IMR-90 (cell line): ENCODE measurements around the gene SYT2. TPM values are rescaled to one million over a fixed set of nuclear protein-coding genes. Genes with fewer than 3 reads are reported as not detected.

Source experiments
- ATAC-seq: fragments of 200-7000 bp; cut with Tn5 transposase; 2 replicates; pipeline ENCODE4 v1.9.1; 2020; ENCODE audit warnings: low read depth, mild to moderate bottlenecking, moderate library complexity
- BruUV-seq: library from RNA; stranded (reverse); fragments of 400-500 nt; replicated peaks from 2 replicates; lab custom pipeline; 2021; lab: Mats Ljungman, UMichigan
- CTCF ChIA-PET: fragments of 300-600 bp; formaldehyde crosslinking; extraction: SDS; loops from one replicate; lab custom pipeline; 2021; ENCODE audit warnings: antibody characterized with exemption; lab: Yijun Ruan, JAX
- POLR2A ChIA-PET: fragments of 300-600 bp; sonication (Branson Sonifier 250); formaldehyde crosslinking; loops from one replicate; lab custom pipeline; 2022; ENCODE audit warnings: antibody characterized with exemption; ENCODE audit not compliant: unreplicated experiment; lab: Charles Lee
- DNase-seq: peaks from one replicate; pipeline ENCODE4 v3.0.0; 2013
- H2AFZ ChIP-seq: replicated peaks from 2 replicates; pipeline ENCODE3; 2013; ENCODE audit warnings: low read length, mild to moderate bottlenecking; ENCODE audit not compliant: poor library complexity
- H2AK5ac ChIP-seq: 2 replicates; pipeline ENCODE4 v1.6.1; 2013; ENCODE audit warnings: low read depth, low read length, inconsistent platforms
- H2AK9ac ChIP-seq: replicated peaks from 2 replicates; pipeline ENCODE3; 2013; ENCODE audit warnings: mild to moderate bottlenecking, low read depth, low read length, moderate library complexity; ENCODE audit not compliant: poor library complexity
- H2BK120ac ChIP-seq: 2 replicates; pipeline ENCODE4 v1.6.1; 2013; ENCODE audit warnings: low read depth, low read length, inconsistent platforms
- H2BK15ac ChIP-seq: 3 replicates; pipeline ENCODE4 v1.6.1; 2013; ENCODE audit warnings: low read depth, low read length, inconsistent platforms
- H2BK20ac ChIP-seq: 2 replicates; pipeline ENCODE4 v1.6.1; 2013; ENCODE audit warnings: low read depth, mild to moderate bottlenecking, inconsistent platforms, low read length, moderate library complexity
- H2BK5ac ChIP-seq: 2 replicates; pipeline ENCODE4 v1.6.1; 2013; ENCODE audit warnings: mild to moderate bottlenecking, low read depth, low read length, inconsistent platforms; ENCODE audit not compliant: poor library complexity, severe bottlenecking
- H3K14ac ChIP-seq: replicated peaks from 2 replicates; pipeline ENCODE4 v1.6.1; 2013; ENCODE audit warnings: low read depth, low read length, inconsistent platforms
- H3K18ac ChIP-seq: 2 replicates; pipeline ENCODE4 v1.6.1; 2013; ENCODE audit warnings: low read depth, low read length, control low read depth
- H3K23ac ChIP-seq: 2 replicates; pipeline ENCODE4 v1.6.1; 2013; ENCODE audit warnings: low read depth, low read length, inconsistent platforms
- H3K27ac ChIP-seq: 2 replicates; pipeline ENCODE4 v1.5.1; 2013; ENCODE audit warnings: mild to moderate bottlenecking, control low read depth, low read length; ENCODE audit not compliant: insufficient read depth
- H3K27me3 ChIP-seq: 2 replicates; pipeline ENCODE4 v1.6.1; 2013; ENCODE audit warnings: low read length; ENCODE audit not compliant: control insufficient read depth, insufficient read depth
- H3K36me3 ChIP-seq: 2 replicates; pipeline ENCODE4 v1.6.1; 2013; ENCODE audit warnings: low read length, mixed read lengths; ENCODE audit not compliant: control insufficient read depth, insufficient read depth
- H3K4ac ChIP-seq: 2 replicates; pipeline ENCODE4 v1.6.1; 2013; ENCODE audit warnings: low read depth, low read length, inconsistent platforms
- H3K4me1 ChIP-seq: 2 replicates; pipeline ENCODE4 v1.6.1; 2013; ENCODE audit warnings: low read length, mixed read lengths; ENCODE audit not compliant: control insufficient read depth, insufficient read depth
- H3K4me2 ChIP-seq: 2 replicates; pipeline ENCODE4 v1.6.1; 2013; ENCODE audit warnings: low read depth, mild to moderate bottlenecking, control low read depth, low read length, moderate library complexity
- H3K4me3 ChIP-seq: 2 replicates; pipeline ENCODE4 v1.5.1; 2013; ENCODE audit warnings: low read depth, mild to moderate bottlenecking, control low read depth, low read length, moderate library complexity; ENCODE audit not compliant: insufficient read depth
- H3K56ac ChIP-seq: 2 replicates; pipeline ENCODE4 v1.6.1; 2013; ENCODE audit warnings: low read length, inconsistent platforms; ENCODE audit not compliant: insufficient read depth; ENCODE audit errors: extremely low read depth
- H3K79me1 ChIP-seq, 2 experiments: 2 replicates each; pipeline ENCODE4 v1.6.1; 2013; ENCODE audit warnings: low read length in 2 of 2, inconsistent platforms in 1 of 2, low read depth in 1 of 2
- H3K9ac ChIP-seq: 2 replicates; pipeline ENCODE4 v1.6.1; 2013; ENCODE audit warnings: low read depth, low read length, control low read depth
- H3K9me1 ChIP-seq: 2 replicates; pipeline ENCODE4 v1.6.1; 2013; ENCODE audit warnings: low read length, inconsistent platforms; ENCODE audit not compliant: insufficient read depth
- H3K9me3 ChIP-seq: 2 replicates; pipeline ENCODE4 v1.6.1; 2013; ENCODE audit warnings: low read length; ENCODE audit not compliant: control insufficient read depth, insufficient read depth
- H4K20me1 ChIP-seq: 2 replicates; pipeline ENCODE4 v1.6.1; 2013; ENCODE audit warnings: low read length, inconsistent platforms; ENCODE audit not compliant: insufficient read depth
- H4K5ac ChIP-seq: 2 replicates; pipeline ENCODE4 v1.6.1; 2013; ENCODE audit warnings: mild to moderate bottlenecking, low read depth, low read length, control low read depth
- H4K8ac ChIP-seq, 2 experiments: 2 replicates each; pipeline ENCODE4 v1.6.1; 2013; ENCODE audit warnings: low read depth in 2 of 2, low read length in 2 of 2, control low read depth in 1 of 2, inconsistent platforms in 1 of 2
- H4K91ac ChIP-seq: 2 replicates; pipeline ENCODE4 v1.6.1; 2013; ENCODE audit warnings: low read depth, low read length, inconsistent platforms; ENCODE audit not compliant: insufficient read depth
- BHLHE40 ChIP-seq: fragments of 150-350 bp; IDR thresholded peaks from 2 replicates; pipeline ENCODE4 v1.6.1; 2016; ENCODE audit warnings: mild to moderate bottlenecking, low read depth, low read length
- CEBPB ChIP-seq: IDR thresholded peaks from 2 replicates; pipeline ENCODE4 v1.6.1; 2012; ENCODE audit warnings: low read depth, low read length, improper control_type of control experiment
- FOS ChIP-seq: fragments of 150-350 bp; IDR thresholded peaks from 2 replicates; pipeline ENCODE4 v1.6.1; 2016; ENCODE audit warnings: low read depth, low read length
- MAFK ChIP-seq: IDR thresholded peaks from 2 replicates; pipeline ENCODE4 v1.6.1; 2012; ENCODE audit warnings: low read depth, low read length, improper control_type of control experiment
- MXI1 ChIP-seq: IDR thresholded peaks from 2 replicates; pipeline ENCODE4 v1.6.1; 2012; ENCODE audit warnings: low read depth, mild to moderate bottlenecking, low read length, moderate library complexity, borderline replicate concordance
- NFE2L2 ChIP-seq: fragments of 150-350 bp; IDR thresholded peaks from 2 replicates; pipeline ENCODE4 v1.6.1; 2016; ENCODE audit warnings: low read depth, mild to moderate bottlenecking, low read length
- WGBS, 2 experiments: methylation state at CpG; one replicate each; pipeline versions ENCODE4 v1.1.5 to v1.1.7; 2013; ENCODE audit warnings: missing lambda C conversion rate in 2 of 2; ENCODE audit not compliant: insufficient read length in 1 of 2; ENCODE audit errors: extremely low coverage in 2 of 2; 5-methylcytosine and 5-hydroxymethylcytosine counted together
- dilution Hi-C: fragments of 300-500 bp; cut with HindIII; formaldehyde crosslinking; loops from one replicate; pipeline ENCODE4 v1.14.3; 2018; ENCODE audit warnings: low sequenced_read_pairs; ENCODE audit not compliant: unreplicated experiment
- in situ Hi-C: fragments of 300-500 bp; cut with MboI; formaldehyde crosslinking; loops from 3 replicates; pipeline ENCODE4 v1.14.3; 2019; ENCODE audit warnings: low sequenced_read_pairs, inconsistent platforms, mixed read lengths
- intact Hi-C: fragments of 100-400 bp; cut with micrococcal nuclease; formaldehyde crosslinking; loops from 2 replicates; pipeline ENCODE4 v1.10.0; 2022
- polyA plus RNA-seq, 3 experiments: library from polyadenylated mRNA; depleted of rRNA; stranded (reverse); fragments of >200 nt; gene quantifications; 2 replicates each; pipeline ENCODE4 v1.2.3, GENCODE V29; 2012; ENCODE audit warnings: low replicate concordance in 1 of 3
- total RNA-seq: library from RNA; depleted of rRNA; stranded (reverse); fragments of >200 nt; gene quantifications from 2 replicates; pipeline ENCODE4 v1.2.3, GENCODE V29; 2012
- TF ChIP-seq, protein P1 (sequence below): fragments of 150-350 bp; IDR thresholded peaks from 2 replicates; pipeline ENCODE4 v1.6.1; 2016; ENCODE audit warnings: low read depth, mild to moderate bottlenecking, low read length, moderate library complexity, borderline replicate concordance
- TF ChIP-seq, protein P2 (sequence below): conservative IDR thresholded peaks from 2 replicates; pipeline ENCODE4 v1.5.1; 2012; ENCODE audit warnings: mild to moderate bottlenecking, low read depth, low read length, improper control_type of control experiment

Gene SYT2
- total and polyA plus RNA-seq, 2 of the 4 experiments (the other 2 are of a cell fraction), result under 0.01 TPM

DNA sequence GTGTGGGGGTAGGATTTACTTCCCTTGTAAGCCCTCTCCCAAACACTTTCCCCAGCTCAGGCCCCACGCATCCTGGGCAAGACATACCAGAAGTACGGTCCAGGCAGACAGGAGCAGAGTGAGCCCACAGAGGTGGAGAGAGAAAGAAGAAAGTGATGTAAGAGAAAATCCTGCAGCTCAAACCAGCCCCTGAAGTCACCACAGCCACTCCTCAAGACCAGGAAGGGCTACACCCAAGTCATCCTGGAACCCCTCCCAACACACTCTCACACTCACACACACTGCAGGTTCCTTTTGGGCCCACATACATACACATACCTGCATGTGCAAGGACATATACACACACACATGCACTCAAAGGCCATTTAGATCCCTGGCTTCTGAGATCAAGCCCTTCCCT is 106.8 kb downstream of the SYT2 start:
- Histone ChIP-seq H3K4ac (no peak overlapping the region), H2BK20ac (no peak overlapping the region), H3K4me2 (no peak overlapping the region), H2AK9ac (no peak overlapping the region), H3K9me1 (peaks cover 5% of the 10 kb centered on the region), H3K9ac (no peak overlapping the region), H3K18ac (no peak overlapping the region), H3K27me3 (no peaks in the 10 kb centered on the region), H3K9me3 (no peaks in the 10 kb centered on the region), H2BK5ac (no peak overlapping the region), H3K14ac (no peak overlapping the region), H3K36me3 (no peaks in the 10 kb centered on the region), H3K79me1 (no peaks in the 10 kb centered on the region), H3K56ac (no peak overlapping the region), H3K23ac (0 out of 2 replicates have a peak overlapping the region, but pooled peaks have one; percentile 39), H2AFZ (no peak overlapping the region), H2BK15ac (no peak overlapping the region; the same call in 2 of the 3 replicates), H4K91ac (no peak overlapping the region; the same call in 1 of the 2 replicates), H4K5ac (no peak overlapping the region), H4K8ac (no peak overlapping the region), H2AK5ac (0 out of 2 replicates have a peak overlapping the region, but pooled peaks have one; percentile 25), H2BK120ac (no peak overlapping the region), H3K27ac (no peak overlapping the region), H3K4me1 (peaks cover 6% of the 10 kb centered on the region; the same call in 1 of the 2 replicates), H3K4me3 (no peak overlapping the region), H4K20me1 (no peaks in the 10 kb centered on the region)
- dilution Hi-C loops (no loop called here), in situ Hi-C loops (no loop called here), intact Hi-C loops (loop anchor here (5.0 kb wide), 1 partner anchor 136 kb away; no protein-coding TSS in a partner anchor)
- DNase-seq, result no peak
- ChIA-PET POLR2A (no interaction called here), CTCF (no interaction called here)
- no peak for ATAC-seq
- TF ChIP-seq, protein P1, sequence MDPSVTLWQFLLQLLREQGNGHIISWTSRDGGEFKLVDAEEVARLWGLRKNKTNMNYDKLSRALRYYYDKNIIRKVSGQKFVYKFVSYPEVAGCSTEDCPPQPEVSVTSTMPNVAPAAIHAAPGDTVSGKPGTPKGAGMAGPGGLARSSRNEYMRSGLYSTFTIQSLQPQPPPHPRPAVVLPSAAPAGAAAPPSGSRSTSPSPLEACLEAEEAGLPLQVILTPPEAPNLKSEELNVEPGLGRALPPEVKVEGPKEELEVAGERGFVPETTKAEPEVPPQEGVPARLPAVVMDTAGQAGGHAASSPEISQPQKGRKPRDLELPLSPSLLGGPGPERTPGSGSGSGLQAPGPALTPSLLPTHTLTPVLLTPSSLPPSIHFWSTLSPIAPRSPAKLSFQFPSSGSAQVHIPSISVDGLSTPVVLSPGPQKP, result no peak
- TF ChIP-seq FOS (no peak), MXI1 (no peak), NFE2L2 (no peak), CEBPB (no peak), MAFK (no peak), BHLHE40 (no peak)
- TF ChIP-seq, protein P2, sequence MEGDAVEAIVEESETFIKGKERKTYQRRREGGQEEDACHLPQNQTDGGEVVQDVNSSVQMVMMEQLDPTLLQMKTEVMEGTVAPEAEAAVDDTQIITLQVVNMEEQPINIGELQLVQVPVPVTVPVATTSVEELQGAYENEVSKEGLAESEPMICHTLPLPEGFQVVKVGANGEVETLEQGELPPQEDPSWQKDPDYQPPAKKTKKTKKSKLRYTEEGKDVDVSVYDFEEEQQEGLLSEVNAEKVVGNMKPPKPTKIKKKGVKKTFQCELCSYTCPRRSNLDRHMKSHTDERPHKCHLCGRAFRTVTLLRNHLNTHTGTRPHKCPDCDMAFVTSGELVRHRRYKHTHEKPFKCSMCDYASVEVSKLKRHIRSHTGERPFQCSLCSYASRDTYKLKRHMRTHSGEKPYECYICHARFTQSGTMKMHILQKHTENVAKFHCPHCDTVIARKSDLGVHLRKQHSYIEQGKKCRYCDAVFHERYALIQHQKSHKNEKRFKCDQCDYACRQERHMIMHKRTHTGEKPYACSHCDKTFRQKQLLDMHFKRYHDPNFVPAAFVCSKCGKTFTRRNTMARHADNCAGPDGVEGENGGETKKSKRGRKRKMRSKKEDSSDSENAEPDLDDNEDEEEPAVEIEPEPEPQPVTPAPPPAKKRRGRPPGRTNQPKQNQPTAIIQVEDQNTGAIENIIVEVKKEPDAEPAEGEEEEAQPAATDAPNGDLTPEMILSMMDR, result no peak
- no TSS peak for BruUV-seq
- no CpG with 5 or more reads among the region's 2 CpGs for WGBS, 2 experiments
